Endothelial cell of umbilical vein (primary cell): ENCODE measurements around the gene MMP27. TPM values are rescaled to one million over a fixed set of nuclear protein-coding genes. Genes with fewer than 3 reads are reported as not detected.

ENCODE experiments used
- BruUV-seq: library from RNA; stranded (reverse); fragments of 400-500 nt; replicated peaks from 2 replicates; lab custom pipeline; 2021; lab: Mats Ljungman, UMichigan
- CTCF ChIA-PET: fragments of 300-600, 350-600 bp; sonication (Branson Sonifier 250); formaldehyde crosslinking; loops from one replicate; lab custom pipeline; 2021; ENCODE audit warnings: antibody characterized with exemption, inconsistent platforms; lab: Charles Lee
- POLR2A ChIA-PET: fragments of 300-600, 350-600 bp; sonication (Branson Sonifier 250); formaldehyde crosslinking; loops from one replicate; lab custom pipeline; 2021; ENCODE audit warnings: antibody characterized with exemption, inconsistent platforms; lab: Charles Lee
- DNase-seq: peaks from one replicate; pipeline ENCODE4 v3.0.0-alpha.2; 2011; ENCODE audit warnings: low read depth, low spot score
- FAIRE-seq: peaks from 2 replicates; lab custom pipeline; 2011; peaks lifted over from hg19 to GRCh38; lab: Jason Lieb, UNC
- H2AFZ ChIP-seq: 2 replicates; pipeline ENCODE4 v1.6.0; 2012; ENCODE audit warnings: low read depth, low read length, control low read depth, inconsistent platforms
- H3K27ac ChIP-seq: 2 replicates; pipeline ENCODE4 v1.5.1; 2011; ENCODE audit warnings: low read depth, mild to moderate bottlenecking, control low read depth, low read length, moderate library complexity; ENCODE audit not compliant: insufficient read depth
- H3K27me3 ChIP-seq, 2 experiments: 2 replicates each; pipeline versions ENCODE4 v1.6.0 to v1.6.1; 2011; ENCODE audit warnings: low read length in 2 of 2, mixed read lengths in 1 of 2; ENCODE audit not compliant: control insufficient read depth in 2 of 2, insufficient read depth in 2 of 2
- H3K36me3 ChIP-seq, 2 experiments: 2 replicates in 1 of 2; 3 replicates in 1 of 2; pipeline ENCODE4 v1.5.1; 2011; ENCODE audit warnings: low read length in 2 of 2, mild to moderate bottlenecking in 1 of 2, moderate library complexity in 1 of 2; ENCODE audit not compliant: control insufficient read depth in 2 of 2, insufficient read depth in 2 of 2; ENCODE audit errors: extremely low read depth in 1 of 2
- H3K4me1 ChIP-seq: 3 replicates; pipeline ENCODE4 v1.5.1; 2011; ENCODE audit warnings: mild to moderate bottlenecking, low read length; ENCODE audit not compliant: control insufficient read depth, insufficient read depth; ENCODE audit errors: extremely low read depth
- H3K4me2 ChIP-seq: 2 replicates; pipeline ENCODE4 v1.6.1; 2011; ENCODE audit warnings: low read length, control low read depth, mixed read lengths; ENCODE audit not compliant: insufficient read depth
- H3K4me3 ChIP-seq, 3 experiments: fragments of 200-600 bp in 1 of 3; sonication (generic), shearing (Covaris generic) in 1 of 3; replicated peaks in 1 of 3; 2 replicates each; pipeline ENCODE4 v1.5.1; 2011 to 2016; ENCODE audit warnings: control low read depth in 3 of 3, low read length in 3 of 3, mild to moderate bottlenecking in 2 of 3, inconsistent platforms in 1 of 3, low read depth in 1 of 3, moderate library complexity in 1 of 3; ENCODE audit not compliant: insufficient read depth in 1 of 3
- H3K79me2 ChIP-seq: 2 replicates; pipeline ENCODE4 v1.6.0; 2012; ENCODE audit warnings: low read length, inconsistent platforms; ENCODE audit not compliant: control insufficient read depth, insufficient read depth
- H3K9ac ChIP-seq: replicated peaks from 2 replicates; pipeline ENCODE3; 2011; ENCODE audit warnings: low read length, control low read depth; ENCODE audit not compliant: insufficient read depth; ENCODE audit errors: extremely low read depth
- H3K9me1 ChIP-seq: replicated peaks from 3 replicates; pipeline ENCODE4 v1.6.0; 2011; ENCODE audit warnings: mild to moderate bottlenecking, low read length; ENCODE audit not compliant: control insufficient read depth, insufficient read depth; ENCODE audit errors: extremely low read depth
- H3K9me3 ChIP-seq: replicated peaks from 2 replicates; pipeline ENCODE4 v1.5.1; 2012; ENCODE audit warnings: low read length, inconsistent platforms; ENCODE audit not compliant: control insufficient read depth, insufficient read depth
- H4K20me1 ChIP-seq: replicated peaks from 2 replicates; pipeline ENCODE3; 2011; ENCODE audit warnings: mild to moderate bottlenecking, low read length; ENCODE audit not compliant: control insufficient read depth, insufficient read depth; ENCODE audit errors: extremely low read depth
- EZH2 ChIP-seq: IDR thresholded peaks from 2 replicates; pipeline ENCODE4 v1.6.1; 2012; ENCODE audit warnings: borderline replicate concordance, low read depth, mild to moderate bottlenecking, moderate library complexity, low read length, inconsistent platforms; ENCODE audit not compliant: severe bottlenecking
- FOS ChIP-seq: IDR thresholded peaks from 2 replicates; pipeline ENCODE4 v1.6.1; 2011; ENCODE audit warnings: mild to moderate bottlenecking, low read length, moderate library complexity, borderline replicate concordance; ENCODE audit not compliant: insufficient read depth
- GATA2 ChIP-seq: IDR thresholded peaks from 2 replicates; pipeline ENCODE4 v1.7.0; 2011; ENCODE audit warnings: low read depth, mild to moderate bottlenecking, moderate library complexity, mixed read lengths, low read length; ENCODE audit not compliant: insufficient read length, insufficient read depth
- JUN ChIP-seq: IDR thresholded peaks from 2 replicates; pipeline ENCODE4 v1.6.1; 2011; ENCODE audit warnings: borderline replicate concordance, low read depth; ENCODE audit not compliant: insufficient read length, insufficient read depth
- MYC ChIP-seq: IDR thresholded peaks from one replicate; pipeline ENCODE4 v1.6.1; 2011; ENCODE audit warnings: mild to moderate bottlenecking, low read depth, low read length
- POLR2A ChIP-seq: IDR thresholded peaks from 2 replicates; pipeline ENCODE4 v1.6.1; 2012; ENCODE audit warnings: low read depth, mild to moderate bottlenecking, control low read depth, low read length
- POLR2AphosphoS5 ChIP-seq: IDR thresholded peaks from 2 replicates; pipeline ENCODE4 v1.6.1; 2012; ENCODE audit warnings: low read depth, mild to moderate bottlenecking, control low read depth, low read length, moderate library complexity; ENCODE audit not compliant: insufficient read depth
- dilution Hi-C: fragments of 300-500 bp; cut with MboI; formaldehyde crosslinking; loops from one replicate; pipeline ENCODE4 v1.15.0; 2019; ENCODE audit warnings: low sequenced_read_pairs; ENCODE audit not compliant: extremely low pct_ligation_motif_present
- intact Hi-C: fragments of 100-400 bp; cut with micrococcal nuclease; formaldehyde crosslinking; loops from one replicate; pipeline ENCODE4 v1.10.0; 2022
- polyA plus RNA-seq, 4 experiments: library from polyadenylated mRNA; depleted of rRNA in 3 of 4; stranded (reverse) in 3 of 4; unstranded in 1 of 4; fragments of >200 nt; gene quantifications; 2 replicates each; pipeline versions ENCODE4 v1.2.1 to v1.2.3, GENCODE V29; 2011 to 2012; ENCODE audit warnings: missing spikeins in 1 of 4
- total RNA-seq: library from RNA; stranded (reverse); gene quantifications from 2 replicates; pipeline ENCODE4 v1.2.3, GENCODE V29; 2021
- TF ChIP-seq, protein P1 (sequence below): IDR thresholded peaks from 2 replicates; pipeline ENCODE4 v1.6.1; 2011; ENCODE audit not compliant: insufficient read depth, insufficient read length
- TF ChIP-seq, protein P2 (sequence below), 2 donors: IDR thresholded peaks; 1 replicate in 1 of 2; 2 replicates in 1 of 2; pipeline ENCODE4 v1.5.1; 2011; ENCODE audit warnings: low read length in 2 of 2, mild to moderate bottlenecking in 2 of 2, moderate library complexity in 2 of 2, control low read depth in 1 of 2, inconsistent platforms in 1 of 2, low read depth in 1 of 2; ENCODE audit not compliant: insufficient read depth in 1 of 2; ENCODE audit errors: extremely low read depth in 1 of 2

Gene MMP27
- total and polyA plus RNA-seq, 2 donors (not counting 3 experiments of a cell fraction or from before 2014, with no cell fraction given), result not detected

DNA sequence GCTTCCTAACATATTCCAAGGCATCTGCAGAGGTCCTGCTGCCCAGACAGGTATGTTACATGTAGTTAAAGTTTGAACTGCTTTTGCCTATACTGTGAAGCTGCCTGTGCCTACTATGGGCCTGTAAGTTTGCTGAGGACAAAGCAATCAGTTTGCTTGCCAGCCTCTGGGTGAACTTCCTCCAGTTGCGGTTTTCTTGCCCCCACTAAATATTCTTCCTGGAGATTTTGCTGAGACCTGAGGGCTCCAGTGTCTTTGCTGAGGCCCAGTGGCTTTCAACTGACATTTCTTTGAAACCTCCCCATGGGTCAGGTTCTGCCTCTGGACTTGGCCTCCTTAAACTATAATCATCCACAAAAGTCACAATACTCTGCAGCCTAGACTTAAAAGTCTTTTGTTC lies 50.8 kb downstream of the MMP27 start:
- H3K27me3 ChIP-seq, result peaks cover 6 to 9% of the 10 kb centered on the region in 2 experiments
- H3K4me2 ChIP-seq, result no peak overlapping the region
- no peak overlapping the region for H2AFZ ChIP-seq
- H3K79me2 ChIP-seq, result no peaks in the 10 kb centered on the region
- no peaks in the 10 kb centered on the region for H3K9me3 ChIP-seq
- no peaks in the 10 kb centered on the region for H3K36me3 ChIP-seq
- H4K20me1 ChIP-seq, result no peaks in the 10 kb centered on the region
- intact Hi-C loops (no loop called here), dilution Hi-C loops (no loop called here)
- no peak for FAIRE-seq
- TF ChIP-seq, protein P1, sequence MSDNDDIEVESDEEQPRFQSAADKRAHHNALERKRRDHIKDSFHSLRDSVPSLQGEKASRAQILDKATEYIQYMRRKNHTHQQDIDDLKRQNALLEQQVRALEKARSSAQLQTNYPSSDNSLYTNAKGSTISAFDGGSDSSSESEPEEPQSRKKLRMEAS, result no peak
- TF ChIP-seq POLR2A (no peak), POLR2AphosphoS5 (no peak), MYC (no peak), JUN (no peak), FOS (no peak), GATA2 (no peak), EZH2 (no peak)
- TF ChIP-seq, protein P2, sequence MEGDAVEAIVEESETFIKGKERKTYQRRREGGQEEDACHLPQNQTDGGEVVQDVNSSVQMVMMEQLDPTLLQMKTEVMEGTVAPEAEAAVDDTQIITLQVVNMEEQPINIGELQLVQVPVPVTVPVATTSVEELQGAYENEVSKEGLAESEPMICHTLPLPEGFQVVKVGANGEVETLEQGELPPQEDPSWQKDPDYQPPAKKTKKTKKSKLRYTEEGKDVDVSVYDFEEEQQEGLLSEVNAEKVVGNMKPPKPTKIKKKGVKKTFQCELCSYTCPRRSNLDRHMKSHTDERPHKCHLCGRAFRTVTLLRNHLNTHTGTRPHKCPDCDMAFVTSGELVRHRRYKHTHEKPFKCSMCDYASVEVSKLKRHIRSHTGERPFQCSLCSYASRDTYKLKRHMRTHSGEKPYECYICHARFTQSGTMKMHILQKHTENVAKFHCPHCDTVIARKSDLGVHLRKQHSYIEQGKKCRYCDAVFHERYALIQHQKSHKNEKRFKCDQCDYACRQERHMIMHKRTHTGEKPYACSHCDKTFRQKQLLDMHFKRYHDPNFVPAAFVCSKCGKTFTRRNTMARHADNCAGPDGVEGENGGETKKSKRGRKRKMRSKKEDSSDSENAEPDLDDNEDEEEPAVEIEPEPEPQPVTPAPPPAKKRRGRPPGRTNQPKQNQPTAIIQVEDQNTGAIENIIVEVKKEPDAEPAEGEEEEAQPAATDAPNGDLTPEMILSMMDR (IDR thresholded peaks at IDR 0.05; ENCODE audit: extremely low read depth in 1 of 2, insufficient read depth in 1 of 2, low read depth in 1 of 2, low read length in 2 of 2), result no peak
- H3K4me3 ChIP-seq, result no peak overlapping the region
- no peaks in the 10 kb centered on the region for H3K4me1 ChIP-seq
- ChIA-PET POLR2A (no interaction called here), CTCF (interaction anchor here (2.0 kb wide), 1 partner anchor 12 kb away, joined by 6 read pairs; no protein-coding TSS in a partner anchor)
- no peak overlapping the region for H3K27ac ChIP-seq
- no peak overlapping the region for H3K9ac ChIP-seq
- DNase-seq, result no peak
- H3K9me1 ChIP-seq, result no peaks in the 10 kb centered on the region
- BruUV-seq, result no TSS peak
